Psoas muscle (tissue), 8 donors: Measurements from ENCODE around the gene PRPSAP1. TPM values are rescaled to one million over a fixed set of nuclear protein-coding genes. Genes with fewer than 3 reads are reported as not detected.

Experiments used
- ATAC-seq, 4 donors: fragments of 200-7000 bp; cut with Tn5 transposase; one replicate each; pipeline ENCODE4 v1.9.1; 2020; ENCODE audit warnings: moderate library complexity in 3 of 4, mild to moderate bottlenecking in 2 of 4
- DNase-seq, 2 donors: peaks; one replicate each; pipeline ENCODE4 v3.0.0-alpha.2; 2020
- H3K27ac ChIP-seq: fragments of 200-600 bp; one replicate; pipeline ENCODE4 v1.8.0; 2022
- H3K27me3 ChIP-seq, 3 donors: fragments of 200-600 bp in 1 of 3; one replicate each; pipeline versions ENCODE4 v1.6.1 to v1.8.0; 2013 to 2022; ENCODE audit warnings: low read length in 2 of 3, mild to moderate bottlenecking in 2 of 3, moderate library complexity in 1 of 3; ENCODE audit not compliant: insufficient read depth in 3 of 3
- H3K36me3 ChIP-seq, 2 donors: fragments of 200-600 bp in 1 of 2; one replicate each; pipeline versions ENCODE4 v1.6.1 to v1.8.0; 2013 to 2022; ENCODE audit warnings: low read depth in 1 of 2, mild to moderate bottlenecking in 1 of 2, moderate library complexity in 1 of 2; ENCODE audit not compliant: insufficient read depth in 1 of 2
- H3K4me1 ChIP-seq: fragments of 200-600 bp; one replicate; pipeline ENCODE4 v1.8.0; 2022
- H3K4me3 ChIP-seq: fragments of 200-600 bp; one replicate; pipeline ENCODE4 v1.8.0; 2022; ENCODE audit warnings: mild to moderate bottlenecking
- H3K9me3 ChIP-seq: fragments of 200-600 bp; one replicate; pipeline ENCODE4 v1.8.0; 2022
- CTCF ChIP-seq: fragments of 200-600 bp; IDR thresholded peaks from one replicate; pipeline ENCODE4 v1.8.0; 2022; ENCODE audit warnings: antibody characterized with exemption
- WGBS, 3 donors: extraction: QIAGEN DNeasy Blood & Tissue Kit; methylation state at CpG; one replicate each; pipeline versions ENCODE4 v1.1.6 to v1.1.7; 2013; 5-methylcytosine and 5-hydroxymethylcytosine counted together
- intact Hi-C, 2 donors: fragments of 100-400 bp; cut with DNase I; formaldehyde crosslinking; loops; one replicate each; pipeline versions ENCODE4 v1.11.0 to v1.14.2; 2022
- polyA plus RNA-seq, 3 donors: library from polyadenylated mRNA; stranded (reverse); fragments of 200-250 nt; gene quantifications; one replicate each; pipeline ENCODE4 v1.2.3, GENCODE V29; 2013
- total RNA-seq, 4 donors: library from RNA; stranded (reverse); fragmentation: NEBNext Ultra II Directional in 2 of 4; extraction: Animal tissue kit (Norgen Biotek cat#: 25700) in 2 of 4; gene quantifications; one replicate each; pipeline versions ENCODE4 v1.2.1 to v1.2.4, GENCODE V29; 2021 to 2023
- donor health status: healthy with polysubstance abuse.
- donor health status: DM: no; HTN: no; CAD: no; lungs with moderate emphysema.
- donor health status: Bipolar disorder and iron deficiency.
- donor health status: healthy.
- donor health status: DM: yes; HTN: yes; CAD: no.
- donor health status: DM: no; HTN: no; CAD: no.
- donor health status: DM: no; HTN: no; CAD: no.
- donor health status: DM: yes; HTN: yes; CAD: no.

PRPSAP1 gene
- total and polyA plus RNA-seq, 7 donors, result 9.5 to 24.7 (median 17.8) TPM

GRCh38 chr17:76397687-76398522, 44.2 kb upstream of the PRPSAP1 start:
- H3K9me3 ChIP-seq, result no peaks in the 10 kb centered on the region
- H3K27ac ChIP-seq, result peak overlapping the region; percentile 65
- no peak overlapping the region for H3K4me3 ChIP-seq
- TF ChIP-seq CTCF, result peak; percentile 98
- peak; percentile 90 to 95 for DNase-seq
- ATAC-seq, result peak; percentile 87 to 96 (median 90)
- peaks cover 3% of the 10 kb centered on the region for H3K4me1 ChIP-seq
- intact Hi-C loops, result loop anchor here (1.0 to 5.0 kb wide), 2 partner anchors 95 to 96 kb away; no protein-coding TSS in a partner anchor
- peaks cover 2 to 96% of the 10 kb centered on the region in 2 donors for H3K36me3 ChIP-seq
- H3K27me3 ChIP-seq, result no peaks in the 10 kb centered on the region
- WGBS, 3 donors, result 51 to 60% (median 54%) methylated on average over 16 of the region's 16 CpGs

- DNase-seq (no peak), ATAC-seq (no peak)
- no peaks in the 10 kb centered on the region for H3K9me3 ChIP-seq
- no peak for TF ChIP-seq CTCF
- WGBS, 3 donors, result 88 to 93% (median 91%) methylated on average over 8 of the region's 8 CpGs
- no peak overlapping the region for H3K4me3 ChIP-seq
- intact Hi-C loops, result loop anchor here (1.0 to 5.0 kb wide), 2 partner anchors 94 to 95 kb away; no protein-coding TSS in a partner anchor
- no peaks in the 10 kb centered on the region for H3K27me3 ChIP-seq
- peak overlapping the region; percentile 65 for H3K27ac ChIP-seq
- H3K4me1 ChIP-seq, result peaks cover 3% of the 10 kb centered on the region
- peaks cover 2 to 96% of the 10 kb centered on the region in 2 donors for H3K36me3 ChIP-seq
These were observed 43.5 kb upstream of the PRPSAP1 start for GRCh38 chr17:76397184-76397583.

- intact Hi-C loops, result loop anchor here in 1 of 2 donors (5.0 kb wide), 1 partner anchor 94 kb away; no protein-coding TSS in a partner anchor
- no peak for ATAC-seq
- H3K27ac ChIP-seq, result no peak overlapping the region
- H3K36me3 ChIP-seq, result peaks cover under 1 to 94% of the 10 kb centered on the region in 2 donors
- no peaks in the 10 kb centered on the region for H3K9me3 ChIP-seq
- no peak for DNase-seq
- H3K4me3 ChIP-seq, result no peak overlapping the region
- peaks cover 3% of the 10 kb centered on the region for H3K4me1 ChIP-seq
- no peak for TF ChIP-seq CTCF
- no peaks in the 10 kb centered on the region for H3K27me3 ChIP-seq
- WGBS, 3 donors, result 94 to 95% (median 95%) methylated on average over 15 of the region's 15 CpGs
These were observed 42.3 kb upstream of the PRPSAP1 start for GRCh38 chr17:76395980-76396379.

GRCh38 chr17:76394166-76394565, 40.5 kb upstream of the PRPSAP1 start:
- ATAC-seq, result no peak
- intact Hi-C loops, result no loop called here
- Histone ChIP-seq H3K4me3 (no peak overlapping the region), H3K4me1 (peaks cover 3% of the 10 kb centered on the region), H3K36me3 (peaks cover 0 to 92% of the 10 kb centered on the region in 2 donors), H3K27ac (no peak overlapping the region), H3K27me3 (no peaks in the 10 kb centered on the region), H3K9me3 (no peaks in the 10 kb centered on the region)
- no peak for TF ChIP-seq CTCF
- 92 to 94% (median 93%) methylated on average over 10 of the region's 10 CpGs for WGBS, 3 donors
- DNase-seq, result no peak
